H9 (cell line): ENCODE results near the gene TICRR. TPM values are rescaled to one million over a fixed set of nuclear protein-coding genes. Genes with fewer than 3 reads are reported as not detected.

Source experiments
- DNase-seq: peaks from one replicate; pipeline ENCODE4 v3.0.0-alpha.2; 2017
- H2AFZ ChIP-seq: one replicate; pipeline ENCODE4 v1.6.1; 2013; ENCODE audit warnings: mild to moderate bottlenecking, low read length, control low read depth, moderate library complexity
- H2AK5ac ChIP-seq: 2 replicates; pipeline ENCODE4 v1.6.1; 2013; ENCODE audit warnings: low read length, control low read depth, mixed read lengths; ENCODE audit not compliant: insufficient read length
- H2BK120ac ChIP-seq: one replicate; pipeline ENCODE4 v1.6.1; 2013; ENCODE audit warnings: low read depth, mild to moderate bottlenecking, low read length, control low read depth, inconsistent platforms; ENCODE audit not compliant: poor library complexity, severe bottlenecking
- H2BK12ac ChIP-seq: 2 replicates; pipeline ENCODE4 v1.6.1; 2013; ENCODE audit warnings: low read length, control low read depth, mixed read lengths, low read depth; ENCODE audit not compliant: insufficient read length
- H2BK15ac ChIP-seq: 2 replicates; pipeline ENCODE4 v1.6.1; 2013; ENCODE audit warnings: low read depth, low read length, control low read depth
- H2BK20ac ChIP-seq: one replicate; pipeline ENCODE4 v1.6.1; 2013; ENCODE audit warnings: low read depth, mild to moderate bottlenecking, low read length, control low read depth, inconsistent platforms; ENCODE audit not compliant: poor library complexity, severe bottlenecking
- H2BK5ac ChIP-seq: 2 replicates; pipeline ENCODE4 v1.6.1; 2013; ENCODE audit warnings: low read length, control low read depth, mixed read lengths; ENCODE audit not compliant: insufficient read length
- H3K14ac ChIP-seq: 2 replicates; pipeline ENCODE4 v1.6.1; 2013; ENCODE audit warnings: low read length, control low read depth; ENCODE audit not compliant: insufficient read depth
- H3K18ac ChIP-seq: 2 replicates; pipeline ENCODE4 v1.6.1; 2013; ENCODE audit warnings: low read depth, mild to moderate bottlenecking, mixed read lengths, low read length, control low read depth; ENCODE audit not compliant: insufficient read length
- H3K23ac ChIP-seq: 2 replicates; pipeline ENCODE4 v1.6.1; 2013; ENCODE audit warnings: low read length, control low read depth, mixed read lengths, low read depth; ENCODE audit not compliant: insufficient read length
- H3K23me2 ChIP-seq: 2 replicates; pipeline ENCODE4 v1.6.1; 2013; ENCODE audit warnings: low read depth, mild to moderate bottlenecking, mixed read lengths, low read length, control low read depth; ENCODE audit not compliant: insufficient read length, poor library complexity, severe bottlenecking
- H3K27ac ChIP-seq: 2 replicates; pipeline ENCODE4 v1.5.1; 2013; ENCODE audit warnings: low read length, control low read depth, mixed read lengths, low read depth; ENCODE audit not compliant: insufficient read length
- H3K27me3 ChIP-seq: 2 replicates; pipeline ENCODE4 v1.6.1; 2013; ENCODE audit warnings: low read length, control low read depth, inconsistent platforms; ENCODE audit not compliant: insufficient read depth
- H3K4ac ChIP-seq: 2 replicates; pipeline ENCODE4 v1.6.1; 2013; ENCODE audit warnings: low read depth, mild to moderate bottlenecking, control low read depth, inconsistent platforms, low read length, moderate library complexity
- H3K4me1 ChIP-seq: 2 replicates; pipeline ENCODE4 v1.6.1; 2013; ENCODE audit warnings: low read length, control low read depth, inconsistent platforms; ENCODE audit not compliant: insufficient read depth
- H3K4me2 ChIP-seq: 2 replicates; pipeline ENCODE4 v1.6.1; 2013; ENCODE audit warnings: low read length, control low read depth, mixed read lengths; ENCODE audit not compliant: insufficient read length, insufficient read depth
- H3K56ac ChIP-seq: 2 replicates; pipeline ENCODE4 v1.6.1; 2013; ENCODE audit warnings: low read depth, mild to moderate bottlenecking, mixed read lengths, low read length, control low read depth; ENCODE audit not compliant: insufficient read length
- H3K79me1 ChIP-seq: 2 replicates; pipeline ENCODE4 v1.6.1; 2013; ENCODE audit warnings: low read depth, mild to moderate bottlenecking, moderate library complexity, low read length, control low read depth, inconsistent platforms; ENCODE audit not compliant: insufficient read depth, poor library complexity, severe bottlenecking
- H3K79me2 ChIP-seq: 2 replicates; pipeline ENCODE4 v1.6.1; 2013; ENCODE audit warnings: low read length, control low read depth, inconsistent platforms; ENCODE audit not compliant: insufficient read depth
- H3K9ac ChIP-seq: 2 replicates; pipeline ENCODE4 v1.6.1; 2013; ENCODE audit warnings: low read length, control low read depth, mixed read lengths; ENCODE audit not compliant: insufficient read length; ENCODE audit errors: extremely low read depth
- H3K9me3 ChIP-seq: one replicate; pipeline ENCODE4 v1.6.1; 2013; ENCODE audit warnings: low read depth, low read length, inconsistent platforms; ENCODE audit not compliant: control insufficient read depth
- H3T11ph ChIP-seq: one replicate; pipeline ENCODE4 v1.6.1; 2013; ENCODE audit warnings: mild to moderate bottlenecking, low read length, control low read depth, inconsistent platforms
- H4K20me1 ChIP-seq: one replicate; pipeline ENCODE4 v1.6.1; 2013; ENCODE audit not compliant: control insufficient read depth, insufficient read length, insufficient read depth
- H4K5ac ChIP-seq: 2 replicates; pipeline ENCODE4 v1.6.1; 2013; ENCODE audit warnings: low read depth, mild to moderate bottlenecking, mixed read lengths, low read length, control low read depth; ENCODE audit not compliant: insufficient read length
- H4K8ac ChIP-seq: replicated peaks from 2 replicates; pipeline ENCODE4 v1.6.1; 2013; ENCODE audit warnings: low read length, control low read depth, mixed read lengths, low read depth; ENCODE audit not compliant: insufficient read length
- H4K91ac ChIP-seq: 2 replicates; pipeline ENCODE4 v1.6.1; 2013; ENCODE audit warnings: low read depth, mild to moderate bottlenecking, moderate library complexity, mixed read lengths, low read length, control low read depth; ENCODE audit not compliant: insufficient read length
- H3K27ac Mint-ChIP-seq, 3 experiments: 2 replicates in 2 of 3; 3 replicates in 1 of 3; pipeline ENCODE4 v1.8.0; 2020 to 2021; ENCODE audit warnings: mixed read lengths in 3 of 3, mild to moderate bottlenecking in 1 of 3, moderate library complexity in 1 of 3
- H3K27me3 Mint-ChIP-seq: 2 replicates; pipeline ENCODE4 v1.8.0; 2021; ENCODE audit warnings: low read depth, mild to moderate bottlenecking, moderate library complexity, mixed read lengths
- H3K36me3 Mint-ChIP-seq, 3 experiments: 2 replicates in 2 of 3; 3 replicates in 1 of 3; pipeline ENCODE4 v1.8.0; 2020 to 2021; ENCODE audit warnings: low read depth in 3 of 3, mixed read lengths in 3 of 3; ENCODE audit not compliant: insufficient read depth in 1 of 3
- H3K4me1 Mint-ChIP-seq, 2 experiments: 2 replicates each; pipeline ENCODE4 v1.8.0; 2020; ENCODE audit warnings: mixed read lengths in 2 of 2
- H3K4me3 Mint-ChIP-seq, 2 experiments: 2 replicates in 1 of 2; 3 replicates in 1 of 2; pipeline ENCODE4 v1.8.0; 2020 to 2021; ENCODE audit warnings: mild to moderate bottlenecking in 2 of 2, mixed read lengths in 2 of 2, moderate library complexity in 1 of 2
- H3K9me3 Mint-ChIP-seq, 2 experiments: 2 replicates in 1 of 2; 3 replicates in 1 of 2; pipeline ENCODE4 v1.8.0; 2020; ENCODE audit warnings: mild to moderate bottlenecking in 2 of 2, mixed read lengths in 2 of 2, moderate library complexity in 1 of 2
- WGBS: extraction: QIAGEN DNeasy Blood & Tissue Kit; methylation state at CpG from one replicate; pipeline ENCODE4 v1.1.7; 2013; ENCODE audit warnings: missing lambda C conversion rate, low lambda C conversion rate, mixed read lengths; ENCODE audit not compliant: insufficient read length; ENCODE audit errors: extremely low coverage; 5-methylcytosine and 5-hydroxymethylcytosine counted together
- total RNA-seq: library from RNA; stranded (reverse); gene quantifications from 2 replicates; pipeline ENCODE4 v1.2.1, GENCODE V29; 2021
- TF ChIP-seq, protein P1 (sequence below): fragments of 200-600 bp; sonication (generic); conservative IDR thresholded peaks from 3 replicates; pipeline ENCODE4 v1.8.0; 2021; ENCODE audit warnings: antibody characterized with exemption, mild to moderate bottlenecking

TICRR gene
- total RNA-seq, 1 experiment from 2014 or later = 26.0 TPM

DNA sequence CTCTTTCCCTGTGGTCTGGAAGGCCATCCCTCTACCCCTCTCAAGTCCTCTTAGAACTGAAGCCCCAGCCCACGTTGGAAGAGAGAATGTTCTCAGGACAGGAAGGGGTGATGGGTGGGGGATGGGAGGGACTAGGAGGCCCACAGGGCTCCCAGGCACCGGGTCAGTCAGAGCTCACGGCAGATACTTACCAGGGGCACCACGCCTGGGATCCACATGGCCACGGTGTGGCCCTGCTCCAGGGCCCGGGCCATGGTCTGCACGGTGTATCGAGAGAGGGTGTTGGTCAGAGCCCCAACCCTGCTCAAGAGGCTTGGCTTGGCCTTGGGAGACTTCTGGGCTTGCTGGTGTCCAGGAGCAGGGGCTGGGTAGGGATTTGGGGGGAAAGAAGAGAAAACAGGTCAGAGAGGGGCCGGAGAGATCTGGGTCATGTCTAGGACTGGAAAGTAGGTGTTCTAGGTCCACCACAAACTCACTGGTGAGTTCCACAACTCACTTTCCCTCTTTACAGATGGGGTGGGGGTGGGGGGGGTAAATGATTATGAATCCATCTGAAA lies 94.1 kb downstream of the TICRR start:
- Histone ChIP-seq H3K79me1 (no peaks in the 10 kb centered on the region), H3K18ac (no peak overlapping the region), H3K23me2 (no peaks in the 10 kb centered on the region), H3K27me3 (no peaks in the 10 kb centered on the region; the same call in 1 of the 2 replicates), H2BK5ac (no peak overlapping the region), H3K4me2 (no peak overlapping the region), H4K20me1 (no peaks in the 10 kb centered on the region), H2AK5ac (no peak overlapping the region), H3K27ac (no peak overlapping the region), H3K14ac (no peak overlapping the region), H3K56ac (no peak overlapping the region), H2AFZ (no peak overlapping the region), H4K91ac (no peak overlapping the region), H3K9me3 (no peaks in the 10 kb centered on the region), H2BK20ac (no peak overlapping the region), H3K79me2 (no peaks in the 10 kb centered on the region), H3K4me1 (no peaks in the 10 kb centered on the region), H2BK120ac (no peak overlapping the region), H3K9ac (no peak overlapping the region), H4K8ac (no peak overlapping the region), H3T11ph (no peak overlapping the region), H2BK12ac (no peak overlapping the region), H2BK15ac (no peak overlapping the region), H3K4ac (no peak overlapping the region), H3K23ac (no peak overlapping the region), H4K5ac (no peak overlapping the region)
- Mint-ChIP-seq H3K36me3 (no peaks in the 10 kb centered on the region; a peak in 1 of 7 replicates), H3K9me3 (no peaks in the 10 kb centered on the region), H3K27ac (peak overlapping the region in 1 of 3 experiments; percentile 44; a peak in 1 of 7 replicates), H3K27me3 (peaks cover 35% of the 10 kb centered on the region), H3K4me1 (peaks cover 11 to 21% of the 10 kb centered on the region in 2 experiments), H3K4me3 (no peak overlapping the region)
- no peak for DNase-seq
- WGBS = no CpG with 5 or more reads among the region's 9 CpGs
- TF ChIP-seq, protein P1, sequence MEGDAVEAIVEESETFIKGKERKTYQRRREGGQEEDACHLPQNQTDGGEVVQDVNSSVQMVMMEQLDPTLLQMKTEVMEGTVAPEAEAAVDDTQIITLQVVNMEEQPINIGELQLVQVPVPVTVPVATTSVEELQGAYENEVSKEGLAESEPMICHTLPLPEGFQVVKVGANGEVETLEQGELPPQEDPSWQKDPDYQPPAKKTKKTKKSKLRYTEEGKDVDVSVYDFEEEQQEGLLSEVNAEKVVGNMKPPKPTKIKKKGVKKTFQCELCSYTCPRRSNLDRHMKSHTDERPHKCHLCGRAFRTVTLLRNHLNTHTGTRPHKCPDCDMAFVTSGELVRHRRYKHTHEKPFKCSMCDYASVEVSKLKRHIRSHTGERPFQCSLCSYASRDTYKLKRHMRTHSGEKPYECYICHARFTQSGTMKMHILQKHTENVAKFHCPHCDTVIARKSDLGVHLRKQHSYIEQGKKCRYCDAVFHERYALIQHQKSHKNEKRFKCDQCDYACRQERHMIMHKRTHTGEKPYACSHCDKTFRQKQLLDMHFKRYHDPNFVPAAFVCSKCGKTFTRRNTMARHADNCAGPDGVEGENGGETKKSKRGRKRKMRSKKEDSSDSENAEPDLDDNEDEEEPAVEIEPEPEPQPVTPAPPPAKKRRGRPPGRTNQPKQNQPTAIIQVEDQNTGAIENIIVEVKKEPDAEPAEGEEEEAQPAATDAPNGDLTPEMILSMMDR = no peak
